Measurements from ENCODE around the gene CCDC14.

GRCh38 chr3:123883111-123883510 is 77.9 kb downstream of the CCDC14 start:
- TF ChIP-seq CTCF (IDR thresholded peaks at IDR 0.05) (no peak), POLR2A (IDR thresholded peaks at IDR 0.05) (no peak)

All from esophagus squamous epithelium (tissue), 4 donors.